ENCODE results near the gene EDN2.

DNA sequence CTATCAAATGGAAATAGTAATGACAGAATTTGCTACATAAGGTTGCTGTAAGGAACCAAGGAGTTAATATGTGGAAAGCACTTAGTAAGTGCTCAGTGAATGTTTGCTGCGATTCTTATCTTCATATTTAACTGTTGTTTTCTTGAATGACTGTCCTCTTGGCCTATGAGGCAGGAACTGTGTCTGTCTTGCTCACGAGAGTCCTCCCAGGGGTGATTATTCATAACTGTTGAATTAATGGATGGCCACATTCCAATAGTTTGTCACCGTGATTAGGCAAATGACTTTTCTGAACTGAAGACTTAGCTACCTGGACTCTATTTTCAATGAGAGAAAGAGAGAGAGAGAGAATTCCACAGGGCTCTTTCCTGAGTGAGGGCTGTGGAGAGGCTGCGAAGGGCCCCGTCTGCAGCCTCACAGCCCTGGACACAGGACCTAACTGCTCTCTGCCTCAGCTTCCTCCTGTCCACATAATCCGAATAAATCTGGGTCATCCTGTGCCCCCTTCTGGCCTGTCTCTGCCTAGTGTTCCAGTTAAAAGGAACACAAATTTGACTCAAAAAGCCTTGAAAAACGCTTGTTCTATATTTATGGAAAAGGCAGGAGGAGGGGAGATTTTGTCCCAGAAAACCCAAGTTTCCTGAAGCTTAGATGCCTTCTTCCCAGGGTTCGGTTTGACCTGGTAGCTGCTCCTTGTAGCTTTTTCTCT, 8.5 kb downstream of the EDN2 start:
- TF ChIP-seq, protein P1, sequence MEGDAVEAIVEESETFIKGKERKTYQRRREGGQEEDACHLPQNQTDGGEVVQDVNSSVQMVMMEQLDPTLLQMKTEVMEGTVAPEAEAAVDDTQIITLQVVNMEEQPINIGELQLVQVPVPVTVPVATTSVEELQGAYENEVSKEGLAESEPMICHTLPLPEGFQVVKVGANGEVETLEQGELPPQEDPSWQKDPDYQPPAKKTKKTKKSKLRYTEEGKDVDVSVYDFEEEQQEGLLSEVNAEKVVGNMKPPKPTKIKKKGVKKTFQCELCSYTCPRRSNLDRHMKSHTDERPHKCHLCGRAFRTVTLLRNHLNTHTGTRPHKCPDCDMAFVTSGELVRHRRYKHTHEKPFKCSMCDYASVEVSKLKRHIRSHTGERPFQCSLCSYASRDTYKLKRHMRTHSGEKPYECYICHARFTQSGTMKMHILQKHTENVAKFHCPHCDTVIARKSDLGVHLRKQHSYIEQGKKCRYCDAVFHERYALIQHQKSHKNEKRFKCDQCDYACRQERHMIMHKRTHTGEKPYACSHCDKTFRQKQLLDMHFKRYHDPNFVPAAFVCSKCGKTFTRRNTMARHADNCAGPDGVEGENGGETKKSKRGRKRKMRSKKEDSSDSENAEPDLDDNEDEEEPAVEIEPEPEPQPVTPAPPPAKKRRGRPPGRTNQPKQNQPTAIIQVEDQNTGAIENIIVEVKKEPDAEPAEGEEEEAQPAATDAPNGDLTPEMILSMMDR (IDR thresholded peaks at IDR 0.05): peak in 1 of 12 donors; percentile 8
- TF ChIP-seq POLR2A (IDR thresholded peaks at IDR 0.05): no peak
